HepG2 (cell line): ENCODE results near the gene RECK. TPM values are rescaled to one million over a fixed set of nuclear protein-coding genes. Genes with fewer than 3 reads are reported as not detected.

Source experiments
- ATAC-seq: fragments of 200-7000 bp; cut with Tn5 transposase; 3 replicates; pipeline ENCODE4 v1.9.1; 2020; ENCODE audit warnings: mild to moderate bottlenecking, moderate library complexity
- BruUV-seq: library from RNA; stranded (reverse); fragments of 400-500 nt; replicated peaks from 2 replicates; lab custom pipeline; 2021; lab: Mats Ljungman, UMichigan
- CTCF ChIA-PET: fragments of 300-600 bp; formaldehyde crosslinking; extraction: SDS; loops from one replicate; lab custom pipeline; 2021; ENCODE audit warnings: low total read pairs, inconsistent platforms, low intra/inter-chr PET ratio; lab: Yijun Ruan, JAX
- POLR2A ChIA-PET: fragments of 350-600 bp; sonication (Branson Sonifier 250); formaldehyde crosslinking; loops from one replicate; lab custom pipeline; 2020; ENCODE audit warnings: antibody characterized with exemption, inconsistent platforms; lab: Yijun Ruan, JAX
- DNase-seq: peaks from one replicate; pipeline ENCODE4 v3.0.0-alpha.2; 2015; ENCODE audit warnings: low spot score
- FAIRE-seq: peaks from 3 replicates; lab custom pipeline; 2011; peaks lifted over from hg19 to GRCh38; lab: Jason Lieb, UNC
- H2AFZ ChIP-seq: one replicate; pipeline ENCODE4 v1.6.1; 2011; ENCODE audit warnings: low read length, inconsistent platforms
- H3K27ac ChIP-seq: fragments of 300-600 bp; 3 replicates; pipeline ENCODE4 v1.8.0; 2011; ENCODE audit warnings: mixed run types, mild to moderate bottlenecking, mixed read lengths, low read length, inconsistent platforms; ENCODE audit not compliant: insufficient read depth; ENCODE audit errors: extremely low read length
- H3K27me3 ChIP-seq, 2 experiments: fragments of 200-600 bp in 1 of 2; 2 replicates in 1 of 2; 3 replicates in 1 of 2; pipeline versions ENCODE4 v1.6.0 to v1.8.0; 2011; ENCODE audit warnings: low read length in 2 of 2, mild to moderate bottlenecking in 2 of 2, moderate library complexity in 2 of 2, inconsistent platforms in 1 of 2; ENCODE audit not compliant: insufficient read depth in 2 of 2, control insufficient read depth in 1 of 2
- H3K36me3 ChIP-seq, 2 experiments: fragments of 200-600 bp in 1 of 2; replicated peaks in 1 of 2; 2 replicates in 1 of 2; 3 replicates in 1 of 2; pipeline versions ENCODE4 v1.5.1 to v1.8.0; 2011; ENCODE audit warnings: low read length in 2 of 2, inconsistent platforms in 1 of 2; ENCODE audit not compliant: insufficient read depth in 2 of 2, control insufficient read depth in 1 of 2
- H3K4me1 ChIP-seq: 2 replicates; pipeline ENCODE4 v1.5.1; 2012; ENCODE audit warnings: low read length, inconsistent platforms; ENCODE audit not compliant: insufficient read depth
- H3K4me2 ChIP-seq: 2 replicates; pipeline ENCODE4 v1.6.0; 2011; ENCODE audit warnings: low read depth, low read length, inconsistent platforms
- H3K4me3 ChIP-seq, 3 experiments: fragments of 200-600 bp in 1 of 3; sonication (generic), shearing (Covaris generic) in 1 of 3; replicated peaks in 1 of 3; 2 replicates each; pipeline ENCODE4 v1.5.1; 2011 to 2016; ENCODE audit warnings: low read length in 3 of 3, inconsistent platforms in 2 of 3, low read depth in 2 of 3, mild to moderate bottlenecking in 2 of 3, control low read depth in 1 of 3, mixed read lengths in 1 of 3; ENCODE audit not compliant: insufficient read depth in 1 of 3
- H3K79me2 ChIP-seq: one replicate; pipeline ENCODE4 v1.6.1; 2011; ENCODE audit warnings: low read length, inconsistent platforms; ENCODE audit not compliant: insufficient read depth
- H3K9ac ChIP-seq: 2 replicates; pipeline ENCODE4 v1.6.0; 2011; ENCODE audit warnings: mild to moderate bottlenecking, low read depth, low read length, inconsistent platforms; ENCODE audit not compliant: insufficient read depth
- H3K9me3 ChIP-seq: 2 replicates; pipeline ENCODE4 v1.5.1; 2012; ENCODE audit warnings: mild to moderate bottlenecking, low read length
- H4K20me1 ChIP-seq: 2 replicates; pipeline ENCODE4 v1.6.0; 2011; ENCODE audit warnings: inconsistent platforms, mild to moderate bottlenecking, low read length, moderate library complexity; ENCODE audit not compliant: insufficient read depth
- ATAD3A ChIP-seq: sonication (generic); formaldehyde crosslinking; IDR thresholded peaks from 2 replicates; pipeline ENCODE4 v1.4.0; 2020; ENCODE audit warnings: missing genetic modification reagents
- CHD4 ChIP-seq: fragments of 200-600 bp; sonication (generic); IDR thresholded peaks from 2 replicates; pipeline ENCODE4 v1.7.0; 2017; ENCODE audit warnings: mild to moderate bottlenecking, low read length, borderline replicate concordance
- E2F1 ChIP-seq: sonication (generic); formaldehyde crosslinking; IDR thresholded peaks from 2 replicates; pipeline ENCODE4 v1.5.0; 2020; ENCODE audit warnings: missing genetic modification reagents
- FOXP4 ChIP-seq: sonication (generic); formaldehyde crosslinking; IDR thresholded peaks from 2 replicates; pipeline ENCODE4 v1.4.0; 2020; ENCODE audit warnings: missing genetic modification reagents
- GPN1 ChIP-seq: sonication (generic); formaldehyde crosslinking; IDR thresholded peaks from 2 replicates; pipeline ENCODE4 v1.5.1; 2020; ENCODE audit warnings: missing genetic modification reagents, borderline replicate concordance
- HIVEP1 ChIP-seq: sonication (generic); formaldehyde crosslinking; IDR thresholded peaks from 2 replicates; pipeline ENCODE4 v1.4.0; 2020; ENCODE audit warnings: mild to moderate bottlenecking, missing genetic modification reagents
- MAFF ChIP-seq: IDR thresholded peaks from 2 replicates; pipeline ENCODE4 v1.6.1; 2011; ENCODE audit warnings: low read depth, low read length, improper control_type of control experiment
- SIN3B ChIP-seq: fragments of 150-350 bp; IDR thresholded peaks from 2 replicates; pipeline ENCODE4 v1.6.1; 2014; ENCODE audit warnings: low read length
- SMAD3 ChIP-seq: sonication (generic); formaldehyde crosslinking; IDR thresholded peaks from 2 replicates; pipeline ENCODE4 v1.4.0; 2020; ENCODE audit warnings: missing genetic modification reagents
- SMARCC2 ChIP-seq: fragments of 450-650 bp; IDR thresholded peaks from 2 replicates; pipeline ENCODE4 v1.6.1; 2017; ENCODE audit warnings: antibody characterized with exemption, mild to moderate bottlenecking
- TOE1 ChIP-seq: sonication (generic); formaldehyde crosslinking; IDR thresholded peaks from 2 replicates; pipeline ENCODE4 v1.4.0; 2020; ENCODE audit warnings: mild to moderate bottlenecking, missing genetic modification reagents
- ZBTB7B ChIP-seq: sonication (generic); formaldehyde crosslinking; IDR thresholded peaks from 2 replicates; pipeline ENCODE4 v1.4.0; 2020; ENCODE audit warnings: missing genetic modification reagents
- ZFP1 ChIP-seq: IDR thresholded peaks from 2 replicates; pipeline ENCODE4 v1.6.1; 2016
- ZNF136 ChIP-seq: sonication (generic); formaldehyde crosslinking; IDR thresholded peaks from 2 replicates; pipeline ENCODE4 v1.8.1; 2022; ENCODE audit warnings: low read depth, mild to moderate bottlenecking, moderate library complexity, missing genetic modification reagents
- ZNF432 ChIP-seq: sonication (generic); formaldehyde crosslinking; IDR thresholded peaks from 2 replicates; pipeline ENCODE4 v1.5.0; 2020; ENCODE audit warnings: missing genetic modification reagents, mild to moderate bottlenecking, borderline replicate concordance
- ZNF44 ChIP-seq: sonication (generic); formaldehyde crosslinking; IDR thresholded peaks from 2 replicates; pipeline ENCODE4 v1.5.1; 2020; ENCODE audit warnings: mild to moderate bottlenecking, missing genetic modification reagents
- ZNF530 ChIP-seq: sonication (generic); formaldehyde crosslinking; IDR thresholded peaks from 2 replicates; pipeline ENCODE4 v1.5.0; 2020; ENCODE audit warnings: low read depth, mild to moderate bottlenecking, missing genetic modification reagents
- ZNF572 ChIP-seq: sonication (generic); formaldehyde crosslinking; IDR thresholded peaks from 2 replicates; pipeline ENCODE4 v1.5.1; 2020; ENCODE audit warnings: mild to moderate bottlenecking, missing genetic modification reagents
- ZNF780A ChIP-seq: sonication (generic); formaldehyde crosslinking; IDR thresholded peaks from 2 replicates; pipeline ENCODE4 v1.8.0; 2022; ENCODE audit warnings: mild to moderate bottlenecking, missing genetic modification reagents, moderate library complexity
- WGBS: methylation state at CpG from one replicate; pipeline ENCODE4 v1.1.6; 2017; ENCODE audit warnings: low lambda C conversion rate; 5-methylcytosine and 5-hydroxymethylcytosine counted together
- in situ Hi-C: cut with HindIII; loops from 2 replicates; pipeline ENCODE4 v1.10.0; 2017; ENCODE audit warnings: low pct_unique_long_range_greater_than_20kb; ENCODE audit not compliant: extremely low pct_ligation_motif_present
- intact Hi-C: fragments of 100-400 bp; cut with micrococcal nuclease; formaldehyde crosslinking; loops from one replicate; pipeline ENCODE4 v1.10.0; 2022; ENCODE audit not compliant: unreplicated experiment
- polyA plus RNA-seq, 8 experiments: library from polyadenylated mRNA; depleted of rRNA in 3 of 8; stranded (reverse) in 7 of 8; unstranded in 1 of 8; fragments of >200 nt; fragmentation: Illumina TruSeq in 4 of 8; extraction: Trizol in 4 of 8; gene quantifications; 2 replicates each; pipeline versions ENCODE4 v1.2.1 to v1.2.3, GENCODE V29; 2011 to 2016; ENCODE audit warnings: low read depth in 4 of 8, missing spikeins in 1 of 8, mixed read lengths in 1 of 8; ENCODE audit not compliant: insufficient read depth in 1 of 8
- total RNA-seq, 5 experiments: library from RNA; depleted of rRNA; stranded (reverse); fragments of >200 nt; fragmentation: Illumina TruSeq; extraction: Trizol; gene quantifications; 2 replicates each; pipeline ENCODE4 v1.2.3, GENCODE V29; 2016; ENCODE audit warnings: low read depth in 1 of 5

Gene RECK
- total and polyA plus RNA-seq, 2 of the 13 experiments (the other 11 are each of a cell fraction or from before 2014, with no cell fraction given): 3.1 to 4.8 TPM

- TF ChIP-seq ZNF44 (CRISPR knock-in tag) (no peak), ZNF136 (no peak), TOE1 (CRISPR knock-in tag) (no peak), SMARCC2 (no peak), SMAD3 (CRISPR knock-in tag) (no peak)
- H2AFZ ChIP-seq: no peak overlapping the region
- no peak overlapping the region for H3K27ac ChIP-seq
- ATAC-seq (no peak), DNase-seq (no peak), FAIRE-seq (no peak)
- no peak overlapping the region for H3K4me3 ChIP-seq
- no peak overlapping the region for H3K4me2 ChIP-seq
- no peaks in the 10 kb centered on the region for H3K4me1 ChIP-seq
- CTCF ChIA-PET: no interaction called here
- no peak overlapping the region for H3K9ac ChIP-seq
- no peaks in the 10 kb centered on the region for H3K36me3 ChIP-seq
- H3K79me2 ChIP-seq: no peaks in the 10 kb centered on the region
- WGBS: 57% methylated on average over 8 of the region's 17 CpGs
- no peaks in the 10 kb centered on the region for H4K20me1 ChIP-seq
- POLR2A ChIA-PET: interaction anchor here (0.7 kb wide), 1 partner anchor 21 kb away, joined by 3 read pairs; the partner anchor contains the start of gene CLTA
- in situ Hi-C loops: loop anchor here (5.0 kb wide), 1 partner anchor 67 kb away; no protein-coding TSS in a partner anchor
- H3K27me3 ChIP-seq: peaks cover 6 to 42% of the 10 kb centered on the region in 2 experiments; a peak in 4 of 5 replicates
- no peaks in the 10 kb centered on the region for H3K9me3 ChIP-seq
- BruUV-seq: no TSS peak
- intact Hi-C loops: loop anchor here (5.0 kb wide), 2 partner anchors 162 to 212 kb away; partner anchors contain the start of gene OR2S2
These were observed 133.0 kb downstream of the RECK start for GRCh38 chr9:36169708-36170107.

- no peaks in the 10 kb centered on the region for H4K20me1 ChIP-seq
- WGBS: no CpG with 5 or more reads among the region's 13 CpGs
- no peak overlapping the region for H3K27ac ChIP-seq
- BruUV-seq: no TSS peak
- no peak overlapping the region for H3K9ac ChIP-seq
- ChIA-PET CTCF (no interaction called here), POLR2A (no interaction called here)
- no peak overlapping the region for H3K4me2 ChIP-seq
- no peak for ATAC-seq
- intact Hi-C loops: no loop called here
- no peak overlapping the region for H3K4me3 ChIP-seq
- in situ Hi-C loops: no loop called here
- no peak overlapping the region for H2AFZ ChIP-seq
- DNase-seq: no peak
- no peaks in the 10 kb centered on the region for H3K36me3 ChIP-seq
- no peak for FAIRE-seq
- H3K79me2 ChIP-seq: no peaks in the 10 kb centered on the region
- H3K9me3 ChIP-seq: no peaks in the 10 kb centered on the region
- H3K27me3 ChIP-seq: peaks cover 6 to 43% of the 10 kb centered on the region in 2 experiments; a peak in 4 of 5 replicates
- no peaks in the 10 kb centered on the region for H3K4me1 ChIP-seq
- no peak for TF ChIP-seq ZNF530 (CRISPR knock-in tag)
- no peak for TF ChIP-seq ATAD3A
- TF ChIP-seq HIVEP1 (CRISPR knock-in tag): no peak
- no peak for TF ChIP-seq ZNF572 (CRISPR knock-in tag)
- no peak for TF ChIP-seq ZFP1 (CRISPR knock-in tag)
- TF ChIP-seq ZNF432 (CRISPR knock-in tag): no peak
- no peak for TF ChIP-seq GPN1 (CRISPR knock-in tag)
- no peak for TF ChIP-seq E2F1 (CRISPR knock-in tag)
- no peak for TF ChIP-seq ZBTB7B (CRISPR knock-in tag)
- no peak for TF ChIP-seq FOXP4
- TF ChIP-seq ZNF780A (CRISPR knock-in tag): no peak
- no peak for TF ChIP-seq CHD4
- no peak for TF ChIP-seq MAFF
- TF ChIP-seq SIN3B: no peak
These were observed 133.8 kb downstream of the RECK start for GRCh38 chr9:36170531-36170930.
